Colonic mucosa (tissue), 4 donors: ENCODE data around the gene CALN1. TPM values are rescaled to one million over a fixed set of nuclear protein-coding genes. Genes with fewer than 3 reads are reported as not detected.

Experiments used
- DNase-seq: peaks from one replicate; pipeline ENCODE4 v3.0.0-alpha.2; 2020
- H3K27ac ChIP-seq: fragments of 200-600 bp; one replicate; pipeline ENCODE4 v1.8.0; 2021
- H3K27me3 ChIP-seq: fragments of 200-600 bp; one replicate; pipeline ENCODE4 v1.8.0; 2021
- H3K36me3 ChIP-seq: fragments of 200-600 bp; one replicate; pipeline ENCODE4 v1.8.0; 2021
- H3K4me1 ChIP-seq: fragments of 200-600 bp; one replicate; pipeline ENCODE4 v1.8.0; 2021; ENCODE audit warnings: mild to moderate bottlenecking
- H3K4me3 ChIP-seq: fragments of 200-600 bp; one replicate; pipeline ENCODE4 v1.8.0; 2021
- H3K9ac ChIP-seq, 2 donors: one replicate each; pipeline ENCODE4 v1.7.0; 2013; ENCODE audit warnings: control low read depth in 2 of 2, low read depth in 2 of 2, low read length in 2 of 2
- H3K9me3 ChIP-seq: fragments of 200-600 bp; one replicate; pipeline ENCODE4 v1.8.0; 2021
- CTCF ChIP-seq: fragments of 200-600 bp; IDR thresholded peaks from one replicate; pipeline ENCODE4 v1.8.0; 2022; ENCODE audit warnings: antibody characterized with exemption, mild to moderate bottlenecking
- intact Hi-C: fragments of 100-400 bp; cut with DNase I; formaldehyde crosslinking; loops from one replicate; pipeline ENCODE4 v1.14.1; 2022
- total RNA-seq, 2 donors: library from RNA; stranded (reverse); fragmentation: NEBNext Ultra II Directional in 1 of 2; extraction: Animal tissue kit (Norgen Biotek cat#: 25700) in 1 of 2; gene quantifications; one replicate each; pipeline ENCODE4 v1.2.1, GENCODE V29; 2021
- donor health status: healthy.
- donor health status: DM: no; HTN: no; CAD: no.
- donor health status: DM: no; HTN: no; CAD: no.

CALN1 gene
- total RNA-seq, 2 donors from 2014 or later, result 0.37 TPM; not detected in 1

GRCh38 chr7:72409638-72410015 is 2.5 kb downstream of the CALN1 start:
- Histone ChIP-seq H3K27ac (no peak overlapping the region), H3K27me3 (no peaks in the 10 kb centered on the region), H3K9me3 (no peaks in the 10 kb centered on the region), H3K4me3 (no peak overlapping the region), H3K4me1 (no peaks in the 10 kb centered on the region), H3K36me3 (no peaks in the 10 kb centered on the region), H3K9ac (no peak overlapping the region)
- DNase-seq, result no peak
- intact Hi-C loops, result no loop called here
- no peak for TF ChIP-seq CTCF

- H3K36me3 ChIP-seq, result no peaks in the 10 kb centered on the region
- TF ChIP-seq CTCF, result no peak
- no peak overlapping the region for H3K9ac ChIP-seq
- no peaks in the 10 kb centered on the region for H3K4me1 ChIP-seq
- no peak overlapping the region for H3K4me3 ChIP-seq
- intact Hi-C loops, result no loop called here
- no peak overlapping the region for H3K27ac ChIP-seq
- no peak for DNase-seq
- no peaks in the 10 kb centered on the region for H3K27me3 ChIP-seq
- no peaks in the 10 kb centered on the region for H3K9me3 ChIP-seq
These were observed 3.0 kb downstream of the CALN1 start for GRCh38 chr7:72408966-72409637.

- no peak for TF ChIP-seq CTCF
- no peaks in the 10 kb centered on the region for H3K27me3 ChIP-seq
- H3K4me1 ChIP-seq, result no peaks in the 10 kb centered on the region
- H3K9me3 ChIP-seq, result no peaks in the 10 kb centered on the region
- no peak overlapping the region for H3K4me3 ChIP-seq
- H3K27ac ChIP-seq, result no peak overlapping the region
- no peaks in the 10 kb centered on the region for H3K36me3 ChIP-seq
- no peak overlapping the region for H3K9ac ChIP-seq
- intact Hi-C loops, result no loop called here
- no peak for DNase-seq
These were observed 5.2 kb downstream of the CALN1 start for GRCh38 chr7:72406820-72407403.

GRCh38 chr7:72405871-72406270 is 6.3 kb downstream of the CALN1 start:
- no peak overlapping the region for H3K4me3 ChIP-seq
- H3K9me3 ChIP-seq, result no peaks in the 10 kb centered on the region
- no peaks in the 10 kb centered on the region for H3K36me3 ChIP-seq
- no peak for TF ChIP-seq CTCF
- no peak overlapping the region for H3K9ac ChIP-seq
- no peaks in the 10 kb centered on the region for H3K4me1 ChIP-seq
- no peak overlapping the region for H3K27ac ChIP-seq
- H3K27me3 ChIP-seq, result no peaks in the 10 kb centered on the region
- intact Hi-C loops, result no loop called here
- DNase-seq, result no peak

GRCh38 chr7:72405418-72405817 is 6.7 kb downstream of the CALN1 start:
- Histone ChIP-seq H3K4me1 (no peaks in the 10 kb centered on the region), H3K36me3 (no peaks in the 10 kb centered on the region), H3K9ac (no peak overlapping the region), H3K9me3 (no peaks in the 10 kb centered on the region), H3K27ac (no peak overlapping the region), H3K4me3 (no peak overlapping the region), H3K27me3 (no peaks in the 10 kb centered on the region)
- no peak for TF ChIP-seq CTCF
- intact Hi-C loops, result no loop called here
- no peak for DNase-seq
